Aorta (tissue), 5 donors: ENCODE measurements around the gene SPNS1. TPM values are rescaled to one million over a fixed set of nuclear protein-coding genes. Genes with fewer than 3 reads are reported as not detected.
"Not testable (repeated sequence)": the region's sequence is repeated elsewhere in the genome, so short reads cannot be mapped to it uniquely, and the experiment has no call there.

Experiments
- ATAC-seq: fragments of 200-7000 bp; cut with Tn5 transposase; one replicate; pipeline ENCODE4 v1.9.1; 2022; ENCODE audit warnings: moderate library complexity; ENCODE audit not compliant: low FRiP score
- DNase-seq, 2 donors: peaks; one replicate each; pipeline ENCODE4 v3.0.0-alpha.2; 2020
- H3K27ac ChIP-seq, 2 donors: one replicate each; pipeline ENCODE4 v1.5.1; 2013; ENCODE audit warnings: low read length in 2 of 2, mild to moderate bottlenecking in 2 of 2, moderate library complexity in 2 of 2, control low read depth in 1 of 2, inconsistent platforms in 1 of 2, low read depth in 1 of 2
- H3K27me3 ChIP-seq, 2 donors: one replicate each; pipeline ENCODE4 v1.6.1; 2013; ENCODE audit warnings: control low read depth in 1 of 2, low read length in 1 of 2, mild to moderate bottlenecking in 1 of 2, moderate library complexity in 1 of 2; ENCODE audit not compliant: insufficient read depth in 2 of 2, control insufficient read depth in 1 of 2
- H3K36me3 ChIP-seq, 2 donors: one replicate each; pipeline ENCODE4 v1.6.1; 2013; ENCODE audit warnings: control low read depth in 1 of 2, low read length in 1 of 2, mild to moderate bottlenecking in 1 of 2; ENCODE audit not compliant: insufficient read depth in 2 of 2, control insufficient read depth in 1 of 2
- H3K4me1 ChIP-seq, 2 donors: one replicate each; pipeline ENCODE4 v1.6.1; 2013; ENCODE audit warnings: low read length in 2 of 2, control low read depth in 1 of 2, mild to moderate bottlenecking in 1 of 2, moderate library complexity in 1 of 2; ENCODE audit not compliant: insufficient read depth in 2 of 2, control insufficient read depth in 1 of 2
- H3K4me3 ChIP-seq, 2 donors: one replicate each; pipeline ENCODE4 v1.5.1; 2013; ENCODE audit warnings: low read length in 2 of 2, control low read depth in 1 of 2, mild to moderate bottlenecking in 1 of 2
- H3K9me3 ChIP-seq: one replicate; pipeline ENCODE4 v1.6.1; 2013; ENCODE audit warnings: mild to moderate bottlenecking, low read length; ENCODE audit not compliant: control insufficient read depth
- WGBS, 2 donors: extraction: QIAGEN DNeasy Blood & Tissue Kit; methylation state at CpG; one replicate each; pipeline ENCODE4 v1.1.7; 2013; 5-methylcytosine and 5-hydroxymethylcytosine counted together
- intact Hi-C, 2 donors: fragments of 100-400 bp; cut with DNase I; formaldehyde crosslinking; loops; one replicate each; pipeline versions ENCODE4 v1.14.2 to v1.15.0; 2022
- long read RNA-seq, 2 donors: library from polyadenylated mRNA; unstranded; transcript quantifications; one replicate each; pipeline ENCODE4 v2.0.0, GENCODE V29; 2020 to 2021
- polyA plus RNA-seq, 2 donors: library from polyadenylated mRNA; stranded (reverse); fragments of 200-250 nt; gene quantifications; one replicate each; pipeline ENCODE4 v1.2.3, GENCODE V29; 2013
- total RNA-seq, 2 donors: library from RNA; stranded (reverse); fragmentation: NEBNext Ultra II Directional; extraction: Animal tissue kit (Norgen Biotek cat#: 25700); gene quantifications; one replicate each; pipeline ENCODE4 v1.2.1, GENCODE V29; 2021
- donor health status: healthy with polysubstance abuse.
- donor health status: Bipolar disorder and iron deficiency.
- donor health status: DM: no; HTN: no; CAD: no.
- donor health status: DM: no; HTN: no; CAD: no.
- donor health status: DM: yes; HTN: yes; CAD: no.

Gene SPNS1
- total RNA-seq (10 to 100 TPM; 20.9 to 25.1 TPM), polyA plus RNA-seq (100 to 1,000 TPM in 1 of 2 donors, 10 to 100 TPM in 1; 11.8 to 112 TPM)
- long read RNA-seq, donor 1, transcript SPNS1-201 (12 exons, 2,208 nt), result major isoform, 51 of 125 reads
- long read RNA-seq, donor 1, transcript SPNS1-207 (13 exons, 1,979 nt), result minor isoform, 8 of 125 reads
- long read RNA-seq, donor 1, transcript SPNS1-202 (13 exons, 2,102 nt), result minor isoform, 6 of 125 reads
- long read RNA-seq, donor 1, partial matches to known transcripts, result 23 of 125 reads
- long read RNA-seq, donor 1, other reads (novel, unspliced or antisense), result 35 of 125 reads
- long read RNA-seq, donor 2, transcript SPNS1-201 (12 exons, 2,208 nt), result major isoform, 12 of 26 reads
- long read RNA-seq, donor 2, partial matches to known transcripts, result 4 of 26 reads
- long read RNA-seq, donor 2, other reads (novel, unspliced or antisense), result 9 of 26 reads

- WGBS, 2 donors, result 0% methylated on average over 50 to 60 of the region's 60 CpGs
- DNase-seq (peak; percentile 99), ATAC-seq (peak; percentile 97)
- intact Hi-C loops, result no loop called here
- Histone ChIP-seq H3K36me3 (no peaks in the 10 kb centered on the region), H3K4me3 (peak within 1 kb of the TSS; percentile 62 to 63), H3K9me3 (no peaks in the 10 kb centered on the region), H3K4me1 (no peaks in the 10 kb centered on the region), H3K27ac (peak within 1 kb of the TSS in 1 of 2 donors; percentile 28), H3K27me3 (no peaks in the 10 kb centered on the region)
Observed at GRCh38 chr16:28974437-28975157, at the start of gene SPNS1. SPNS1 (plus strand) TSS chr16:28974778; CDS start chr16:28975152, 374 bp downstream.

- Histone ChIP-seq H3K9me3 (no peaks in the 10 kb centered on the region), H3K4me1 (no peaks in the 10 kb centered on the region), H3K36me3 (no peaks in the 10 kb centered on the region), H3K27ac (peak overlapping the region; percentile 78 to 97), H3K4me3 (peak overlapping the region; percentile 88 to 94), H3K27me3 (no peaks in the 10 kb centered on the region)
- DNase-seq (peak; percentile 89 to 92), ATAC-seq (peak; percentile 81)
- 0 to 1% methylated on average over 48 of the region's 48 CpGs for WGBS, 2 donors
- intact Hi-C loops, result loop anchor here in 1 of 2 donors (5.0 kb wide), 1 partner anchor 63 kb away; the partner anchor contains the start of gene SH2B1
Observed at GRCh38 chr16:28925386-28926228, 49.0 kb upstream of the SPNS1 start.

GRCh38 chr16:28926284-28926683, 48.3 kb upstream of the SPNS1 start:
- not testable (repeated sequence) for DNase-seq, H3K36me3 ChIP-seq, H3K27ac ChIP-seq, H3K27me3 ChIP-seq, H3K4me3 ChIP-seq, ATAC-seq, H3K4me1 ChIP-seq, H3K9me3 ChIP-seq
- intact Hi-C loops, result loop anchor here in 1 of 2 donors (5.0 kb wide), 1 partner anchor 64 kb away; the partner anchor contains the start of gene SH2B1
- 64 to 65% methylated on average over 2 of the region's 2 CpGs for WGBS, 2 donors

- no peak for ATAC-seq
- Histone ChIP-seq H3K36me3 (no peaks in the 10 kb centered on the region), H3K27ac (no peak overlapping the region), H3K4me1 (no peaks in the 10 kb centered on the region), H3K27me3 (no peaks in the 10 kb centered on the region), H3K9me3 (no peaks in the 10 kb centered on the region), H3K4me3 (no peak overlapping the region)
- no peak for DNase-seq
- 92% methylated on average over 1 of the region's 1 CpG for WGBS, 2 donors
- intact Hi-C loops, result loop anchor here in 1 of 2 donors (5.0 kb wide), 1 partner anchor 66 kb away; the partner anchor contains the start of gene SH2B1
Observed at GRCh38 chr16:28927815-28928214, 46.8 kb upstream of the SPNS1 start.

- ATAC-seq (no peak), DNase-seq (no peak)
- Histone ChIP-seq H3K4me1 (no peaks in the 10 kb centered on the region), H3K4me3 (no peak overlapping the region), H3K9me3 (no peaks in the 10 kb centered on the region), H3K36me3 (no peaks in the 10 kb centered on the region), H3K27me3 (no peaks in the 10 kb centered on the region), H3K27ac (no peak overlapping the region)
- intact Hi-C loops, result no loop called here
- WGBS, 2 donors, result 87 to 97% methylated on average over 3 of the region's 3 CpGs
Observed at GRCh38 chr16:28930203-28930602, 44.4 kb upstream of the SPNS1 start.

GRCh38 chr16:28930652-28931051, 43.9 kb upstream of the SPNS1 start:
- H3K4me1 ChIP-seq, result no peaks in the 10 kb centered on the region
- ATAC-seq (no peak), DNase-seq (no peak)
- H3K27ac ChIP-seq, result no peak overlapping the region
- no peaks in the 10 kb centered on the region for H3K27me3 ChIP-seq
- H3K36me3 ChIP-seq, result no peaks in the 10 kb centered on the region
- WGBS, 2 donors, result 81 to 86% methylated on average over 3 of the region's 3 CpGs
- H3K4me3 ChIP-seq, result no peak overlapping the region
- no peaks in the 10 kb centered on the region for H3K9me3 ChIP-seq
- intact Hi-C loops, result no loop called here

- no peak within 1 kb of the TSS for H3K27ac ChIP-seq
- intact Hi-C loops, result no loop called here
- DNase-seq (no peak), ATAC-seq (no peak)
- H3K4me3 ChIP-seq, result no peak within 1 kb of the TSS
- H3K36me3 ChIP-seq, result no peaks in the 10 kb centered on the region
- H3K4me1 ChIP-seq, result no peaks in the 10 kb centered on the region
- 91% methylated on average over 10 of the region's 10 CpGs for WGBS, 2 donors
- no peaks in the 10 kb centered on the region for H3K9me3 ChIP-seq
- no peaks in the 10 kb centered on the region for H3K27me3 ChIP-seq
Observed at GRCh38 chr16:28931801-28932225, 42.8 kb upstream of the SPNS1 start, which contains the start of gene CD19. CD19 (plus strand) TSS chr16:28931971; CDS start chr16:28932001, 30 bp downstream.
